GM21515 (cell line): ENCODE results near the gene UBR1.
"Not testable (repeated sequence)": the region's sequence is repeated elsewhere in the genome, so short reads cannot be mapped to it uniquely, and the experiment has no call there.

Experiments
- ATAC-seq: cut with Tn5 transposase; IDR thresholded peaks from one replicate; pipeline ENCODE4 v1.9.1; 2021; ENCODE audit not compliant: unreplicated experiment

The UBR1 gene

GRCh38 chr15:42979113-42979512 is 126.7 kb downstream of the UBR1 start:
- not testable (repeated sequence) for ATAC-seq

GRCh38 chr15:42974202-42974862 is 131.5 kb downstream of the UBR1 start:
- ATAC-seq, result no peak

- no peak for ATAC-seq
These were observed 132.7 kb downstream of the UBR1 start for GRCh38 chr15:42973114-42973513.

- no peak for ATAC-seq
These were observed 134.0 kb downstream of the UBR1 start for GRCh38 chr15:42971830-42972229.

- ATAC-seq, result no peak
These were observed 141.4 kb downstream of the UBR1 start for GRCh38 chr15:42964476-42964875.

GRCh38 chr15:42955518-42955917 is 150.3 kb downstream of the UBR1 start:
- ATAC-seq, result no peak

- no peak for ATAC-seq
These were observed 151.5 kb downstream of the UBR1 start for GRCh38 chr15:42954291-42954690.

GRCh38 chr15:42948898-42949297 is 156.9 kb downstream of the UBR1 start:
- not testable (repeated sequence) for ATAC-seq

- ATAC-seq, result no peak
These were observed 165.3 kb downstream of the UBR1 start for GRCh38 chr15:42940527-42940926.

GRCh38 chr15:42939841-42940240 is 166.0 kb downstream of the UBR1 start:
- ATAC-seq, result no peak

- ATAC-seq, result no peak
These were observed 168.7 kb downstream of the UBR1 start for GRCh38 chr15:42937143-42937542.

GRCh38 chr15:42933886-42934667 is 171.8 kb downstream of the UBR1 start:
- ATAC-seq, result no peak

- no peak for ATAC-seq
These were observed 172.9 kb downstream of the UBR1 start for GRCh38 chr15:42932833-42933515.

GRCh38 chr15:42931702-42932486 is 173.9 kb downstream of the UBR1 start:
- ATAC-seq, result no peak

- no peak for ATAC-seq
These were observed 176.5 kb downstream of the UBR1 start for GRCh38 chr15:42929306-42929848.

- peak; percentile 11 for ATAC-seq
These were observed 184.5 kb downstream of the UBR1 start for GRCh38 chr15:42921342-42921731.

GRCh38 chr15:42920519-42921341 is 185.1 kb downstream of the UBR1 start, which contains the start of gene TTBK2:
TSS of gene TTBK2 (minus strand) at chr15:42920778. CDS start at chr15:42878617, 42,161 bp downstream.
- ATAC-seq, result peak; percentile 86

- ATAC-seq, result peak; percentile 20
These were observed 185.9 kb downstream of the UBR1 start for GRCh38 chr15:42919799-42920518.

GRCh38 chr15:42919308-42919707 is 186.5 kb downstream of the UBR1 start:
- no peak for ATAC-seq
